SJCRH30 (cell line): Measurements from ENCODE around the gene DDX54. TPM values are rescaled to one million over a fixed set of nuclear protein-coding genes. Genes with fewer than 3 reads are reported as not detected.
"Not testable (repeated sequence)": the region's sequence is repeated elsewhere in the genome, so short reads cannot be mapped to it uniquely, and the experiment has no call there.

ENCODE experiments used
- DNase-seq, 2 experiments: peaks; one replicate each; pipeline ENCODE4 v3.0.0-alpha.2; 2015 to 2020
- H3K27ac ChIP-seq: fragments of 250-450 bp; sonication (Bioruptor Pico); 2 replicates; pipeline ENCODE4 v1.5.1; 2020; ENCODE audit warnings: mild to moderate bottlenecking, moderate library complexity
- H3K27me3 ChIP-seq: fragments of 250-450 bp; sonication (Bioruptor Pico); 2 replicates; pipeline ENCODE4 v1.5.1; 2020; ENCODE audit warnings: mild to moderate bottlenecking, moderate library complexity
- H3K36me3 ChIP-seq: fragments of 250-450 bp; sonication (Bioruptor Pico); 2 replicates; pipeline ENCODE4 v1.5.1; 2020; ENCODE audit warnings: mild to moderate bottlenecking, moderate library complexity
- H3K4me1 ChIP-seq: fragments of 250-450 bp; sonication (Bioruptor Pico); 2 replicates; pipeline ENCODE4 v1.5.1; 2020; ENCODE audit warnings: mild to moderate bottlenecking, moderate library complexity
- H3K4me3 ChIP-seq: fragments of 250-450 bp; sonication (Bioruptor Pico); 2 replicates; pipeline ENCODE4 v1.5.1; 2020; ENCODE audit warnings: mild to moderate bottlenecking, moderate library complexity
- H3K9me3 ChIP-seq: fragments of 250-450 bp; sonication (Bioruptor Pico); replicated peaks from 2 replicates; pipeline ENCODE4 v1.5.1; 2020; ENCODE audit warnings: mild to moderate bottlenecking, moderate library complexity
- total RNA-seq: library from RNA; depleted of rRNA; stranded (reverse); fragments of >200 nt; shearing (Covaris generic); gene quantifications from 2 replicates; pipeline ENCODE4 v1.2.3, GENCODE V29; 2014

DDX54 gene
- total RNA-seq, 1 experiment from 2014 or later: 47.6 TPM

GRCh38 chr12:113224955-113225354, 39.7 kb upstream of the DDX54 start:
- no peak for DNase-seq
- Histone ChIP-seq H3K27ac (no peak overlapping the region), H3K4me1 (peaks cover 10% of the 10 kb centered on the region), H3K4me3 (no peak overlapping the region), H3K27me3 (no peaks in the 10 kb centered on the region), H3K9me3 (no peaks in the 10 kb centered on the region), H3K36me3 (peaks cover 4% of the 10 kb centered on the region; the same call in 1 of the 2 replicates)

DNA sequence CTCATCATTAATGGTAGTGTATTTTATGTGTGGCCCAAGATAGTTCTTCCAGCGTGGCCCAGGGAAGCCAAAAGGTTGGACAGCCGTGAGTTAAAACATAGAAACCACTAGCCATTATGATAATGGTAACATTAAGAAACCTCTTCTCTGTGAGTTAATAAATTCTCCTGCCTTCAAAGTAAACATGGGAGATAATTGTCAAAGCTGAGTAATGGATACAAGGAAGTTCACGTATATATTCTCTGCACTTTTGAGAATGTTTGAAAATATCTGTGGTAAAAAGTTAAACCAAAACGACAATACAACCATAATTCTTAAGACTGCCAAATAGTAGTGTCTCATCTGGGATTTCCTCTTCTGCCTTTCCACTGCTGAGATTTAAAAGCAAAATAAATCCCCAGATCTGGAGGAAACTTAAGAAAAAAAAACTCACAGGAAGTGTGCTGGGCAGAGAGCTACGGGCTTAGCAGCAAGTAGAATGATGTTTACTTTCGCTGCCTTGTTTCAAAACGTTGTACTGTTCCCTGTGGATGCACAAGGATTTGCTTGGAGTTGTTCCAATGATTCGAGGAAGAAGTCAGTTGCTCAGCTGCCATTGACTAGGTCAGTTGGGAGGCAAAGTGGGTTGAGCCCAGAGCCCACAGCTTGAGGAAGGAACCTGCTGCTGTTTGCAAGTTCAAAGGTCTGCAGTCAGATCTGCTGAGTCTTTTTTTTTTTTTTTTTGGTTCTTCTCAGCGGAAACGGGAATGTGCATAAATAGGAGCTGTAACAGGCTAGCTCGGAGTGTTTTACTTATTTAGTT, 37.7 kb upstream of the DDX54 start:
- H3K27me3 ChIP-seq: no peaks in the 10 kb centered on the region
- no peak overlapping the region for H3K27ac ChIP-seq
- peak overlapping the region; percentile 73 for H3K4me3 ChIP-seq
- H3K4me1 ChIP-seq: peaks cover 10% of the 10 kb centered on the region
- H3K9me3 ChIP-seq: no peaks in the 10 kb centered on the region
- peak; percentile 59 to 81 for DNase-seq
- H3K36me3 ChIP-seq: no peaks in the 10 kb centered on the region

DNA sequence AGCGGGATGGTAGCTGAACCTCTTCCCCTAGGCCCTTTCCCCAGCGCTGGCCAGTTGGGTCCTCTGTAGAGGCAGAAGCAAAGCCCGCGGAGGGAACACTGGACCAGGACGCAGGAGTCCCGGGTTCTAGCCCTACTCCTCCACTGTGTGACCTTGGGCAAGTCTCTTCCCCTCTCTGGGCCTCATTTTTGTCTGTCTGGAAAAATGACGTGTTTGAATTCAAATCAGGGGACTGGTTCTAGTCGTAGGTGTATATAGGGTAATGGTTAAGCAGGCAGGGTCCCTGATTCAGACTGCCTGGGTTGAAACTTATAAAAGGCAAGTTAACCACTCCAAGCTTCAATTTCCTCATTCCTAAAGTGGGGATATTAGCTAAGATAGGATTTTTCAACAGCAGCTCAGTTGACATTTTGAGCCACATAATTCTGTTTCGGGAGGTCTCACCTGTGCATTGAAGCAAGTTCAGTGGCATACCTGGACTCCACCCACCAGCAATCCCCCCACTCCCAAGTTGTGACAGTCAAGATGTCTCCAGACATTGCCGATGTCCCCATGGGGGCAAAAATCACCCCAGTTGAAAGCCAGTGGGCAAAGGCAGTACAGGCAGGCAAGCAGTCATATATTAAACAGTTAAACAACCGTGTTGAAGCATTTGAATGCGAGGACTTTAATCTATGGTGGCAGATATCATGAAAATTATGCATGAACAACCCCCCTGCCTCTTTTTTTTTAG, 36.9 kb upstream of the DDX54 start:
- peak overlapping the region; percentile 73 for H3K4me3 ChIP-seq
- no peaks in the 10 kb centered on the region for H3K36me3 ChIP-seq
- H3K9me3 ChIP-seq: no peaks in the 10 kb centered on the region
- peaks cover 10% of the 10 kb centered on the region for H3K4me1 ChIP-seq
- H3K27me3 ChIP-seq: no peaks in the 10 kb centered on the region
- peak overlapping the region; percentile 78 for H3K27ac ChIP-seq
- DNase-seq: no peak

GRCh38 chr12:113221181-113221996, 36.1 kb upstream of the DDX54 start, which contains the start of gene TPCN1:
TPCN1 (plus strand) TSS chr12:113221464; CDS start chr12:113226853, 5,389 bp downstream.
- peak; percentile 99 to 100 for DNase-seq
- peak within 1 kb of the TSS; percentile 73 for H3K4me3 ChIP-seq

GRCh38 chr12:113220593-113221180, 35.4 kb upstream of the DDX54 start:
- Histone ChIP-seq H3K9me3 (no peaks in the 10 kb centered on the region), H3K4me1 (peaks cover 15% of the 10 kb centered on the region), H3K27me3 (no peaks in the 10 kb centered on the region), H3K36me3 (no peaks in the 10 kb centered on the region), H3K27ac (no peak overlapping the region), H3K4me3 (peak overlapping the region; percentile 59)
- DNase-seq: no peak

More at GRCh38 chr12:113221181-113221996, 36.1 kb upstream of the DDX54 start, which contains the start of gene TPCN1:
- peak within 1 kb of the TSS; percentile 78 for H3K27ac ChIP-seq
- no peaks in the 10 kb centered on the region for H3K36me3 ChIP-seq
- no peaks in the 10 kb centered on the region for H3K9me3 ChIP-seq
- H3K27me3 ChIP-seq: no peaks in the 10 kb centered on the region
- H3K4me1 ChIP-seq: peaks cover 10% of the 10 kb centered on the region

- Histone ChIP-seq H3K27me3 (no peaks in the 10 kb centered on the region), H3K4me1 (peaks cover 17% of the 10 kb centered on the region), H3K9me3 (no peaks in the 10 kb centered on the region), H3K27ac (no peak overlapping the region), H3K4me3 (no peak overlapping the region), H3K36me3 (no peaks in the 10 kb centered on the region)
- no peak for DNase-seq
Observed at GRCh38 chr12:113216027-113216426, 30.7 kb upstream of the DDX54 start.

GRCh38 chr12:113214895-113215400, 29.7 kb upstream of the DDX54 start:
- no peak overlapping the region for H3K4me3 ChIP-seq
- no peaks in the 10 kb centered on the region for H3K27me3 ChIP-seq
- no peaks in the 10 kb centered on the region for H3K9me3 ChIP-seq
- peak overlapping the region; percentile 10; the same call in 1 of the 2 replicates for H3K27ac ChIP-seq
- peak; percentile 82 to 89 for DNase-seq
- H3K4me1 ChIP-seq: peaks cover 17% of the 10 kb centered on the region
- H3K36me3 ChIP-seq: no peaks in the 10 kb centered on the region

GRCh38 chr12:113211160-113211559, 25.9 kb upstream of the DDX54 start:
- Histone ChIP-seq H3K27me3 (no peaks in the 10 kb centered on the region), H3K9me3 (no peaks in the 10 kb centered on the region), H3K4me3 (no peak overlapping the region), H3K27ac (no peak overlapping the region), H3K36me3 (no peaks in the 10 kb centered on the region), H3K4me1 (peaks cover 34% of the 10 kb centered on the region)
- no peak for DNase-seq

DNA sequence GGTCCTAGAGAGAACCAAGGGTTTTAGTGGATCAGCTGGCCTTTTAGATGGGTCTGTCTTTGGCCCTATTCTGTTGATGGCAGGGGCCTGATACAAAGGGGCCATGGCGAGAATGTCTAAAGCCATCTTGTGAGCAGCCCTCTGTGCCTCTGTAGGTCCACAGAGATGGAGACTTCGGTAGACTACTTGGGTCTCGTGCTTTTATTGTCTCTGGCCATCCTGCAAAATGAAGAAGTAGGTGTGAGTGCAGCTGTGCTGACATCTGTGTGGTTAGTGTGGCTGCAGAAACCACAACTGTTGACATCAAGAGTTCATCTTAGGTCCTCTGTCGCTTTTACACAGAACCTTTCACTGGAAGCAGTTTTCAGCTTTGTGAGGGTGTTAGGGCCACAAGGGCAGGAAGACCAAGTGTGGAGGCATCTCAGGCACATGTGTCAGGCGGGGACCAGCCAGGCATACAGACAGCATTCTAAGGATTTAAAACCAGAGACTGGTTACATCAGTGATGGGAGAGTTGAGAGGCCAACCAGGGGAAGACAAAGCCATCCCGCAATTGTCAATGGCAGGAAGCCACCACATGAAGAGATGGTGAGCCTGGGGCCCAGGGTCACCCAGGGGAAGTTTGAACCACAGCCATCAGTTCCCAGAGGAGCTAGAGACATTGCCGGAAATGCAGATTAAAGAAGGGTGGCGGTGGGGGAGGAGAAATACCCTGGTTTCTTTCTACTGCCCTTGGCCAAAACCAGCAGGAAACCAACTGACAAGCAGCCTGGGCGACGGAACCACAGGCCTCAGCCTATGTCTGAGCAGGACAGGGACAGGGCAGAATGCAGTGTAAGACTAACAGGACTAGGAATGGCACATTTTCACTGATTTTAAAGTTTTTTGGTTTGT, 23.0 kb upstream of the DDX54 start:
- H3K27me3 ChIP-seq: no peaks in the 10 kb centered on the region
- 0 out of 2 replicates have a peak overlapping the region, but pooled peaks have one; percentile 9 for H3K27ac ChIP-seq
- H3K4me3 ChIP-seq: no peak overlapping the region
- peaks cover 17% of the 10 kb centered on the region for H3K4me1 ChIP-seq
- DNase-seq: peak; percentile 53 to 73
- H3K9me3 ChIP-seq: no peaks in the 10 kb centered on the region
- no peaks in the 10 kb centered on the region for H3K36me3 ChIP-seq

DNA sequence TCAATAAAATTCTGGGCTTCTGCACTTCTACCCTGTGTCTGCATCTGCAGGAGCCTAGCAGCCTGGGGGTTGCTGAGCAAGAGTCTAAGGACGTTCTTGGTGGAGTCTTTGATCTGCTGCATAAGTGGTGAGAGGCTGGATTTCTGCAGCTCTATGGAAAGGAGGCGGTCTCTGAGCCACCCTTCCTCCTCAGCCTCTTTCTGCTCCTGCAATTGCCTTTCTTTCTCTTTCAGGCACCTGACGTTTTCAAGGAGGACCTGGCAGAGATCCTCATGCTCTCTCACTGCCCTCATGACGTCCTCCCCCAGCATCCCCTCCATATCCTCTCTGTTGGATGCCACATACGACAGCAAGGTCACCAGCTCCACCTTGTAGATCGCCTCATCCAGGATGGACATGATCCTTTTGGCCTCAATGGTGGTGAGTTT, 22.3 kb upstream of the DDX54 start:
- no peak overlapping the region for H3K27ac ChIP-seq
- H3K9me3 ChIP-seq: no peaks in the 10 kb centered on the region
- H3K4me1 ChIP-seq: peaks cover 17% of the 10 kb centered on the region
- no peaks in the 10 kb centered on the region for H3K36me3 ChIP-seq
- no peak for DNase-seq
- no peak overlapping the region for H3K4me3 ChIP-seq
- no peaks in the 10 kb centered on the region for H3K27me3 ChIP-seq

DNA sequence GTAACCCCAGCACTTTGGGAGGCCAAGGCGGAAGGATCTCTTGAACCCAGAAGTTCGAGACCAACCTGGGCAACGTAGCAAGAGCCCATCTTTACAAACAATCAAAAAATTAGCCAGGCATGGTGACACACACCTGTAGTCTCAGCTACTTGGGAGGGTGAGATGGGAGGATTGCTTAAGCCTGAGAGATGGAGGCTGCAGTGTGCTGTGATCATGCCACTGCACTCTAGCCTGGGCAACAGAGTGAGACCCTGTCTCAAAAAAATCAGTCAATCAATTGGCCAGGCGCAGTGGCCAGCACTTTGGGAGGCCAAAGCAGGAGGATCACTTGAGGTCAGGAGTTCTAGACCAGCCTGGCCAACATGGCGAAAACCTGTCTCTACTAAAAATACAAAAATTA, 21.5 kb upstream of the DDX54 start:
- H3K4me3 ChIP-seq, DNase-seq, H3K27me3 ChIP-seq, H3K36me3 ChIP-seq, H3K27ac ChIP-seq, H3K9me3 ChIP-seq: not testable (repeated sequence)
- peaks cover 17% of the 10 kb centered on the region for H3K4me1 ChIP-seq

DNA sequence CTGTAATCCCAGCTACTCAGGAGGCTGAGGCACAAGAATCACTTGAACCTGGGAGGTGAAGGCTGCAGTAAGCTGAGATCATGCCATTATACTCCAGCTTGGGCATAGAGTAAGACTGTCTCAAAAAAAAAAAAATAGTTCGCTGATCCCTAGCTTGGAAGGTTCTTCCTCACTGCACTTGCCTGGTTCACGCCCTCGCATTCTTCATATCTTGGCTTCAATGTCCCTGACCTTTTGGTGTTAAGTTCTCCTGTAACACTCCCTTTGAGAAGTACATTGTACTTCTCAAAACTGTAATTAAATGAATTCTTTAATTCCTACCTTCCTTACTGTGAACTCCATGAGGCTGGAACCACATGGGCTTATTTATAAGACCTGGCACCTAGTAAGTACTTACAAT, 19.5 kb upstream of the DDX54 start:
- Histone ChIP-seq H3K27ac (no peak overlapping the region), H3K9me3 (no peaks in the 10 kb centered on the region), H3K27me3 (no peaks in the 10 kb centered on the region), H3K4me3 (no peak overlapping the region), H3K36me3 (no peaks in the 10 kb centered on the region), H3K4me1 (peaks cover 17% of the 10 kb centered on the region)
- DNase-seq: no peak
